ENCODE data around the gene PDE11A. TPM values are rescaled to one million over a fixed set of nuclear protein-coding genes. Genes with fewer than 3 reads are reported as not detected.

PDE11A gene
- total RNA-seq, 4 donors from 2014 or later: 0.11 to 1.2 (median 0.26) TPM

DNA sequence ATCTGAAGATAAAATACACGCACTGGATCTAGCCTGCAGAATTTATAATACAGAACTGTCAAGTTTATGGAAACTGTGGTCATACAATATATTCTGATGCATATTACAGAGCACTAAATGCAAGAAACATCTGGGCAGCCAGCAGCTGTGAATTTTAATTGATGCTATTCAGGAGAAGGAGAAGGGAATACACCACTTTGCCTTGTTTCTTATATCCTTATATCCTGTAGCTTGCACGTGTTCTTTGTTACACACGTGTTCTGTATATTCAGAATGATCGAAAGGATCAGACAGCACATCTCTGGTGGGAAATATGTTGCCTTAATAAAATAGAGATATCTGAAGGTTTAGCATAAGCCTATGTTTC, 344.2 kb downstream of the PDE11A start:
- 58 to 63% methylated on average over 4 of the region's 4 CpGs for WGBS, 2 donors
- intact Hi-C loops (cut with DNase I; ENCODE audit: low total_unique reads): no loop called here

DNA sequence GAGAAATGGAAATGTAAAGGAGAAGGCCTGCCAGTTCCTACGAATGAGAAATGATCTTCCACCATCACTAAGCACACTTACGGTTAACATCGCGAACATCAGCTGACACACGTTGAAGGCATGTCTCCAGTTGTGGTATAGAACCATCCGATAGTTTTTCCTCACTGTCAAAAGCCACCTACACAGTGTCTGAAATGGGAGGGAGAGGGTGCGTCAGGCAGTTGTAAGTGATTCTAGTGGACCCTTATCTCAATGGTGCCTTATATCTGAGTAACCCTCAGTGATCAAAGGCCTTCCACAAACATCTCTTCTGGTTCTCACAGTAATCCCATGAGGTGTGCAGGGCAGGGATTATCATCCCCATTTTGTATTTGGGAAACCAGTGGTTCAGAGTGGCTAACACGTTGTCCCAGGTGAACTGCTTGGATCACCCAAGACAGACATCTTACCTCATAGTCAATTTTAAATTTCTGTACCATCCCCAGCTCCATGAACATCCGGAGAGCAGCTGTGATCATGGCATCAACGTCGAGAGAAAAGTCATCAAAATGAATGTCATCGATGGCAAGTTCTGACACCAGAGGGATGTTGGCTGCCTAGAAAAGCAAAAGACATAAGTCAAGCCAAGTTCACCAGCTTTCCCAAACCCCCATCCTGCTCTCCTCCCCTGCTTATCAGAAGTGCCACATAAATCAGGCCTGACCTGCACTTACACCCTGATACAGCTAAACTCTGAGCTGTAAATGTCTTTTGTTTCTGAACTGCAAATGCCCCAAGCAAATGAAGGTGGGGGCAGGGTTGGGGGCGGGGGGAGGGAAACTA, 344.8 kb downstream of the PDE11A start:
- intact Hi-C loops (cut with DNase I; ENCODE audit: low total_unique reads): no loop called here
- WGBS, 2 donors: 74 to 75% methylated on average over 13 of the region's 13 CpGs
- no peak overlapping the region for H3K4me3 ChIP-seq (ENCODE audit: low read depth, poor library complexity, severe bottlenecking)
- no peak for DNase-seq (ENCODE audit: low spot score in 2 of 2)
- TF ChIP-seq, protein P1, sequence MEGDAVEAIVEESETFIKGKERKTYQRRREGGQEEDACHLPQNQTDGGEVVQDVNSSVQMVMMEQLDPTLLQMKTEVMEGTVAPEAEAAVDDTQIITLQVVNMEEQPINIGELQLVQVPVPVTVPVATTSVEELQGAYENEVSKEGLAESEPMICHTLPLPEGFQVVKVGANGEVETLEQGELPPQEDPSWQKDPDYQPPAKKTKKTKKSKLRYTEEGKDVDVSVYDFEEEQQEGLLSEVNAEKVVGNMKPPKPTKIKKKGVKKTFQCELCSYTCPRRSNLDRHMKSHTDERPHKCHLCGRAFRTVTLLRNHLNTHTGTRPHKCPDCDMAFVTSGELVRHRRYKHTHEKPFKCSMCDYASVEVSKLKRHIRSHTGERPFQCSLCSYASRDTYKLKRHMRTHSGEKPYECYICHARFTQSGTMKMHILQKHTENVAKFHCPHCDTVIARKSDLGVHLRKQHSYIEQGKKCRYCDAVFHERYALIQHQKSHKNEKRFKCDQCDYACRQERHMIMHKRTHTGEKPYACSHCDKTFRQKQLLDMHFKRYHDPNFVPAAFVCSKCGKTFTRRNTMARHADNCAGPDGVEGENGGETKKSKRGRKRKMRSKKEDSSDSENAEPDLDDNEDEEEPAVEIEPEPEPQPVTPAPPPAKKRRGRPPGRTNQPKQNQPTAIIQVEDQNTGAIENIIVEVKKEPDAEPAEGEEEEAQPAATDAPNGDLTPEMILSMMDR (IDR thresholded peaks at IDR 0.05): no peak
- no peak for TF ChIP-seq POLR2A (IDR thresholded peaks at IDR 0.05)

More for the DNA sequence above, 344.2 kb downstream of the PDE11A start:
- TF ChIP-seq, protein P1 (IDR thresholded peaks at IDR 0.05): no peak
- no peak for TF ChIP-seq POLR2A (IDR thresholded peaks at IDR 0.05)
- DNase-seq (ENCODE audit: low spot score in 2 of 2): no peak
- H3K4me3 ChIP-seq (ENCODE audit: low read depth, poor library complexity, severe bottlenecking): no peak overlapping the region

DNA sequence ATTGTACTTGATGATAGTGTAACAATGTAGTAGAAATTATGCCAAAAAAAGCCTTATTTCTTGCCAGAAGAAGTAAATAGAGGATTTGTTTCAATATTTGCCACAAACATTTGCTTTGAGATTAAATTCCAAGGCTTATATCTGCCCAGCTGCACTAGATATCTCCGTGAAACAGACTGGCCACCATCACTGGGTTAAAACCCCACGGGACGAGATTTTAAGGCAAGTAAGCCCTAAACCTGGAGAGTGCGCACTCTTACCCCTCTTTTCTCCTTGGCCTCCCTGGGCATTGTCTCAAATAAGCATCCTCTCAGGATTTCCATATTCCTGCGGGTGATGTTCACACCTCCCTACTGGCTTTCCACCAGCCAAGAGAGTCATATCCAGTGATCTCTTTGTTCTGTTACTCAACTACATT, 345.6 kb downstream of the PDE11A start:
- H3K4me3 ChIP-seq (ENCODE audit: low read depth, poor library complexity, severe bottlenecking): no peak overlapping the region
- intact Hi-C loops (cut with DNase I; ENCODE audit: low total_unique reads): no loop called here
- DNase-seq (ENCODE audit: low spot score in 2 of 2): no peak
- TF ChIP-seq, protein P1 (IDR thresholded peaks at IDR 0.05): no peak
- no peak for TF ChIP-seq POLR2A (IDR thresholded peaks at IDR 0.05)
- 74 to 80% methylated on average over 5 of the region's 5 CpGs for WGBS, 2 donors

DNA sequence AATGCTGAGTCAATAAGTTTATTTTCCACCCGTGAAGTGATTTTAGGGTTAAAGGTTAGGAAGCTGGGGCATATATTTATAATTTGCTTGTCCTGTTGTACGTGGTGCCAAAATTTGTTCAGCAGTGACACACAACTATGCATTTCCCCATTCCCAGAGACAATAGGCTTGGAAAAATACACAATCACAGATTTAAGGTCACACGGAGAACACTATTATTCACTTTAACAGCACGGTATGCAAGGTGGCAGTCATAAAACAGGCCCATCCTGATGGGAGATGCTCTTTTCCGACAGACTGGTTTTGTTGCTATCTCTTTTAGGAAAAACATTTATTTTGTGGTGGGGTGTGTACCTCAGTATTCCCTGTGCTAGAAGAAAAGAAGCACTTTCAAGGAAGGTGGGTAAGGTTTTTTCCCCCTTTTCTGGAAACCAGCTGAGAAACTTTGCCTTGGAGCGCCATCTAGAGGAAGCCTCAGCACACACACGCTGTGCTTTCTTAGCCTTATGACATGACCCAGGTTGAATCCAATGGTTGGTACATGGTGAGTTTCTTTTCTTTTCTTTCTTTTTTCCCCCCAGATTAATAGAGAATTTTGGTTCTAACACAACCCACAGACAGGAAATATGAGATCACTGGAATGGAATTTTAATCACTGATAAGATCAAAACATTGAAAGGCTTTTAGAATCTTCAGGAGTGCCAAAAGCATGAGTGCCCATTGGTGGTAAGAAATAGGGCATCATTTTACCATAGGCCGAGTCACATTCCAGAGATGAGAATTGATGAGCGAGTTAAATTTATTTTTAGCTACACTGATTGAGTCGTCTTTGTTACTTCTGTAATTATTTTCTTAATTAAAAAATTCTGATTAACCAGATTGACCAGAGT, 347.9 kb downstream of the PDE11A start:
- WGBS, 2 donors: 31 to 39% methylated on average over 10 of the region's 10 CpGs
- TF ChIP-seq POLR2A (IDR thresholded peaks at IDR 0.05): no peak
- TF ChIP-seq, protein P1 (IDR thresholded peaks at IDR 0.05): no peak
- intact Hi-C loops (cut with DNase I; ENCODE audit: low total_unique reads): no loop called here
- H3K4me3 ChIP-seq (ENCODE audit: low read depth, poor library complexity, severe bottlenecking): no peak overlapping the region
- peak in 1 of 2 donors; percentile 86 for DNase-seq (ENCODE audit: low spot score in 2 of 2)

DNA sequence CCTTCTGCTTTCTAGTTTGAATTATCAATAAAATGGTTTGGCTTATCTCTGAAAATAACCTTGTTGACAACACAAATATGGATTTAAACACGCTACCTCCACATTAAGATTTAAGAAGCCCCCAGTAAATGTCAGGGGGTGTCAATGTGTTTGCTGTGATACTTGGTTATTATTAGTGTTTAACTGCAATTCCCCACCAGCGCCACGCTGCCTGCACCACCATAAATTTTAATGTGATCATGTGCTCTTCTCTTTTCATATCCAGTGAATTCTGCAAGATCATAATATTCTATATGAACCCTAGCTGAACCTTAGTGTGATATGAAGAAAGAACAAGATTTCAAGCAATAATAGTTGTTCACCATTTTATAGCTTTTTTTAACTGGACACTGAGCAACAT, 349.3 kb downstream of the PDE11A start:
- DNase-seq (ENCODE audit: low spot score in 2 of 2): no peak
- 92 to 96% methylated on average over 3 of the region's 3 CpGs for WGBS, 2 donors
- TF ChIP-seq POLR2A (IDR thresholded peaks at IDR 0.05): no peak
- TF ChIP-seq, protein P1 (IDR thresholded peaks at IDR 0.05): no peak
- no peak overlapping the region for H3K4me3 ChIP-seq (ENCODE audit: low read depth, poor library complexity, severe bottlenecking)
- intact Hi-C loops (cut with DNase I; ENCODE audit: low total_unique reads): no loop called here

Measured in lower leg skin (tissue), 4 donors.